ENCODE results near the gene SCO1. TPM values are rescaled to one million over a fixed set of nuclear protein-coding genes. Genes with fewer than 3 reads are reported as not detected.
A peak's percentile ranks its signal among the peaks of the same experiment; 100 is the strongest.
"Not testable (repeated sequence)": the region's sequence is repeated elsewhere in the genome, so short reads cannot be mapped to it uniquely, and the experiment has no call there.

Gene SCO1
- polyA plus RNA-seq, 3 donors = 5.0 to 14.6 (median 11.6) TPM

DNA sequence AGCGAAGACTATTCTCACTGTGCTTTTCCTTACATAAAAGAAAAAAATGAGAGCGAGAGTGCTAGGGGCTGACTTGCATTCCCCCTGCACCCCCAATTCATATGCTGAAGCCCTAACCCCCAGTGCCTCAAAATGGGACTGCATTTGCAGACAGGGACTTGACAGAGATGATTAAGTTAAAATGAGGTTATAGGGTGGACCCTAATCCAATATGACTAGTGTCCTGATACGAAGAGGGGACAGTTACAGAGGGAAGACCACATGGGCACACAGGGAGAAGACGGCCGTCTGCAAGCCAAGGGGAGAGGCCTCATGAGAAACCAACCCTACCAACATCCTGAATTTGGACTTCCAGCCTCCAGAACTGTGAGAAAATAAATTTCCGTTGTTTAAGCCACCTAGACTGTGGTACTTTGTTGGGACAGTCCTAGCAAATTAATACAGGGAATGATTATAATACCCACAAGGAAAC lies 34.1 kb upstream of the SCO1 start:
- intact Hi-C loops (cut with micrococcal nuclease) = loop anchor here in 1 of 2 donors (10.0 kb wide), 1 partner anchor 113 kb away; no protein-coding TSS in a partner anchor
- Histone ChIP-seq H3K27me3 (ENCODE audit: control insufficient read depth in 2 of 2, insufficient read depth in 2 of 2, low read length in 2 of 2) (no peaks in the 10 kb centered on the region), H3K36me3 (replicated peaks in 1 of 2; ENCODE audit: control insufficient read depth in 1 of 2, insufficient read depth in 2 of 2, low read length in 2 of 2) (no peaks in the 10 kb centered on the region), H3K4me1 (ENCODE audit: control insufficient read depth in 1 of 2, insufficient read depth in 2 of 2, low read length in 2 of 2) (peaks cover 6% of the 10 kb centered on the region in 2 donors), H3K27ac (ENCODE audit: low read depth in 1 of 2, low read length in 2 of 2) (no peak overlapping the region), H3K4me3 (replicated peaks in 1 of 3; ENCODE audit: low read depth in 2 of 3, low read length in 3 of 3) (no peak overlapping the region), H2AFZ (ENCODE audit: insufficient read depth, low read depth, low read length, poor library complexity, severe bottlenecking) (no peak overlapping the region), H3K9ac (ENCODE audit: insufficient read depth, low read length, poor library complexity, severe bottlenecking) (no peak overlapping the region), H3K4me2 (replicated peaks; ENCODE audit: extremely low read depth, low read length, poor library complexity, severe bottlenecking) (no peak overlapping the region), H4K20me1 (ENCODE audit: insufficient read depth, low read length) (no peaks in the 10 kb centered on the region), H3K9me3 (replicated peaks in 1 of 2; ENCODE audit: control insufficient read depth in 1 of 2, insufficient read depth in 1 of 2, low read length in 2 of 2) (no peaks in the 10 kb centered on the region), H3K79me2 (ENCODE audit: insufficient read depth, low read length) (no peaks in the 10 kb centered on the region)
- no peak for DNase-seq
- 100% methylated on average over 2 of the region's 6 CpGs for WGBS (ENCODE audit: insufficient coverage)
- TF ChIP-seq, protein P1, sequence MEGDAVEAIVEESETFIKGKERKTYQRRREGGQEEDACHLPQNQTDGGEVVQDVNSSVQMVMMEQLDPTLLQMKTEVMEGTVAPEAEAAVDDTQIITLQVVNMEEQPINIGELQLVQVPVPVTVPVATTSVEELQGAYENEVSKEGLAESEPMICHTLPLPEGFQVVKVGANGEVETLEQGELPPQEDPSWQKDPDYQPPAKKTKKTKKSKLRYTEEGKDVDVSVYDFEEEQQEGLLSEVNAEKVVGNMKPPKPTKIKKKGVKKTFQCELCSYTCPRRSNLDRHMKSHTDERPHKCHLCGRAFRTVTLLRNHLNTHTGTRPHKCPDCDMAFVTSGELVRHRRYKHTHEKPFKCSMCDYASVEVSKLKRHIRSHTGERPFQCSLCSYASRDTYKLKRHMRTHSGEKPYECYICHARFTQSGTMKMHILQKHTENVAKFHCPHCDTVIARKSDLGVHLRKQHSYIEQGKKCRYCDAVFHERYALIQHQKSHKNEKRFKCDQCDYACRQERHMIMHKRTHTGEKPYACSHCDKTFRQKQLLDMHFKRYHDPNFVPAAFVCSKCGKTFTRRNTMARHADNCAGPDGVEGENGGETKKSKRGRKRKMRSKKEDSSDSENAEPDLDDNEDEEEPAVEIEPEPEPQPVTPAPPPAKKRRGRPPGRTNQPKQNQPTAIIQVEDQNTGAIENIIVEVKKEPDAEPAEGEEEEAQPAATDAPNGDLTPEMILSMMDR (IDR thresholded peaks at IDR 0.05) = no peak
- Mint-ChIP-seq H3K4me1 (peaks cover 17% of the 10 kb centered on the region), H3K36me3 (no peaks in the 10 kb centered on the region), H3K9me3 (no peaks in the 10 kb centered on the region), H3K27me3 (ENCODE audit: low read depth in 3 of 3) (peaks cover 0 to 7% (median 3%) of the 10 kb centered on the region in 3 donors), H3K27ac (no peak overlapping the region), H3K4me3 (no peak overlapping the region)

DNA sequence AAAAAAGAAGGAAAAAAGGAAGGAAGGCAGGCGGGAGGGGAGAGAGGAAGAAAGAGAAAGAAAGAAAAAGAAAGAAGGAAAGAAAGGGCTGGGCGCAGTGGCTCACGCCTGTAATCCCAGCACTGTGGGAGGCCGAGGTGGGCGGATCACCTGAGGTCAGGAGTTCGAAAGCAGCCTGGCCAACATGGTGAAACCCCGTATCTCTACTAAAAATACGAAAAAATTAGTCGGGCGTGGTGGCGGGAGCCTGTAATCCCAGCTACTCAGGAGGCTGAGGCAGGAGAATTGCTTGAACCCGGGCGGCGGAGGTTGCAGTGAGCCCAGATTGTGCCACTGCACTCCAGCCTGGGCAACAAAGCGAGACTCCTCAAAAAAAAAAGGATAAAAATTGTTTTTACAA lies 32.9 kb upstream of the SCO1 start:
- not testable (repeated sequence) for H3K36me3 ChIP-seq (replicated peaks in 1 of 2; ENCODE audit: control insufficient read depth in 1 of 2, insufficient read depth in 2 of 2, low read length in 2 of 2); H3K36me3 Mint-ChIP-seq; H3K9me3 Mint-ChIP-seq; H3K27me3 Mint-ChIP-seq (ENCODE audit: low read depth in 3 of 3); H3K27me3 ChIP-seq (ENCODE audit: control insufficient read depth in 2 of 2, insufficient read depth in 2 of 2, low read length in 2 of 2); H3K4me1 ChIP-seq (ENCODE audit: control insufficient read depth in 1 of 2, insufficient read depth in 2 of 2, low read length in 2 of 2); DNase-seq; H3K9me3 ChIP-seq (replicated peaks in 1 of 2; ENCODE audit: control insufficient read depth in 1 of 2, insufficient read depth in 1 of 2, low read length in 2 of 2); H3K79me2 ChIP-seq (ENCODE audit: insufficient read depth, low read length); H4K20me1 ChIP-seq (ENCODE audit: insufficient read depth, low read length)
- peak overlapping the region; percentile 97 for H2AFZ ChIP-seq (ENCODE audit: insufficient read depth, low read depth, low read length, poor library complexity, severe bottlenecking)
- intact Hi-C loops (cut with micrococcal nuclease) = loop anchor here in 1 of 2 donors (10.0 kb wide), 1 partner anchor 115 kb away; no protein-coding TSS in a partner anchor
- H3K27ac ChIP-seq (ENCODE audit: low read depth in 1 of 2, low read length in 2 of 2) = peak overlapping the region in 1 of 2 donors; percentile 44
- H3K4me1 Mint-ChIP-seq = peaks cover 17% of the 10 kb centered on the region
- H3K4me3 Mint-ChIP-seq = peak overlapping the region; percentile 92 to 98
- WGBS (ENCODE audit: insufficient coverage) = 4% methylated on average over 7 of the region's 15 CpGs
- peak overlapping the region; percentile 77 for H3K9ac ChIP-seq (ENCODE audit: insufficient read depth, low read length, poor library complexity, severe bottlenecking)
- peak overlapping the region; percentile 88 for H3K4me2 ChIP-seq (replicated peaks; ENCODE audit: extremely low read depth, low read length, poor library complexity, severe bottlenecking)
- peak overlapping the region; percentile 4 to 81 (median 25) for H3K27ac Mint-ChIP-seq
- peak overlapping the region; percentile 66 to 91 (median 87) for H3K4me3 ChIP-seq (replicated peaks in 1 of 3; ENCODE audit: low read depth in 2 of 3, low read length in 3 of 3)
